HepG2 (cell line): Measurements from ENCODE around the gene IKZF4. TPM values are rescaled to one million over a fixed set of nuclear protein-coding genes. Genes with fewer than 3 reads are reported as not detected.

ENCODE experiments used
- ATAC-seq: fragments of 200-7000 bp; cut with Tn5 transposase; 3 replicates; pipeline ENCODE4 v1.9.1; 2020; ENCODE audit warnings: mild to moderate bottlenecking, moderate library complexity
- BruUV-seq: library from RNA; stranded (reverse); fragments of 400-500 nt; replicated peaks from 2 replicates; lab custom pipeline; 2021; lab: Mats Ljungman, UMichigan
- CTCF ChIA-PET: fragments of 300-600 bp; formaldehyde crosslinking; extraction: SDS; loops from one replicate; lab custom pipeline; 2021; ENCODE audit warnings: low total read pairs, inconsistent platforms, low intra/inter-chr PET ratio; lab: Yijun Ruan, JAX
- POLR2A ChIA-PET: fragments of 350-600 bp; sonication (Branson Sonifier 250); formaldehyde crosslinking; loops from one replicate; lab custom pipeline; 2020; ENCODE audit warnings: antibody characterized with exemption, inconsistent platforms; lab: Yijun Ruan, JAX
- DNase-seq: peaks from one replicate; pipeline ENCODE4 v3.0.0-alpha.2; 2015; ENCODE audit warnings: low spot score
- FAIRE-seq: peaks from 3 replicates; lab custom pipeline; 2011; peaks lifted over from hg19 to GRCh38; lab: Jason Lieb, UNC
- H2AFZ ChIP-seq: one replicate; pipeline ENCODE4 v1.6.1; 2011; ENCODE audit warnings: low read length, inconsistent platforms
- H3K27ac ChIP-seq: fragments of 300-600 bp; 3 replicates; pipeline ENCODE4 v1.8.0; 2011; ENCODE audit warnings: mixed run types, mild to moderate bottlenecking, mixed read lengths, low read length, inconsistent platforms; ENCODE audit not compliant: insufficient read depth; ENCODE audit errors: extremely low read length
- H3K27me3 ChIP-seq, 2 experiments: fragments of 200-600 bp in 1 of 2; 2 replicates in 1 of 2; 3 replicates in 1 of 2; pipeline versions ENCODE4 v1.6.0 to v1.8.0; 2011; ENCODE audit warnings: low read length in 2 of 2, mild to moderate bottlenecking in 2 of 2, moderate library complexity in 2 of 2, inconsistent platforms in 1 of 2; ENCODE audit not compliant: insufficient read depth in 2 of 2, control insufficient read depth in 1 of 2
- H3K36me3 ChIP-seq, 2 experiments: fragments of 200-600 bp in 1 of 2; replicated peaks in 1 of 2; 2 replicates in 1 of 2; 3 replicates in 1 of 2; pipeline versions ENCODE4 v1.5.1 to v1.8.0; 2011; ENCODE audit warnings: low read length in 2 of 2, inconsistent platforms in 1 of 2; ENCODE audit not compliant: insufficient read depth in 2 of 2, control insufficient read depth in 1 of 2
- H3K4me1 ChIP-seq: 2 replicates; pipeline ENCODE4 v1.5.1; 2012; ENCODE audit warnings: low read length, inconsistent platforms; ENCODE audit not compliant: insufficient read depth
- H3K4me2 ChIP-seq: 2 replicates; pipeline ENCODE4 v1.6.0; 2011; ENCODE audit warnings: low read depth, low read length, inconsistent platforms
- H3K4me3 ChIP-seq, 3 experiments: fragments of 200-600 bp in 1 of 3; sonication (generic), shearing (Covaris generic) in 1 of 3; replicated peaks in 1 of 3; 2 replicates each; pipeline ENCODE4 v1.5.1; 2011 to 2016; ENCODE audit warnings: low read length in 3 of 3, inconsistent platforms in 2 of 3, low read depth in 2 of 3, mild to moderate bottlenecking in 2 of 3, control low read depth in 1 of 3, mixed read lengths in 1 of 3; ENCODE audit not compliant: insufficient read depth in 1 of 3
- H3K79me2 ChIP-seq: one replicate; pipeline ENCODE4 v1.6.1; 2011; ENCODE audit warnings: low read length, inconsistent platforms; ENCODE audit not compliant: insufficient read depth
- H3K9ac ChIP-seq: 2 replicates; pipeline ENCODE4 v1.6.0; 2011; ENCODE audit warnings: mild to moderate bottlenecking, low read depth, low read length, inconsistent platforms; ENCODE audit not compliant: insufficient read depth
- H3K9me3 ChIP-seq: 2 replicates; pipeline ENCODE4 v1.5.1; 2012; ENCODE audit warnings: mild to moderate bottlenecking, low read length
- H4K20me1 ChIP-seq: 2 replicates; pipeline ENCODE4 v1.6.0; 2011; ENCODE audit warnings: inconsistent platforms, mild to moderate bottlenecking, low read length, moderate library complexity; ENCODE audit not compliant: insufficient read depth
- IKZF1 ChIP-seq: fragments of 450-650 bp; IDR thresholded peaks from 2 replicates; pipeline ENCODE4 v1.7.1; 2016
- MAFF ChIP-seq: IDR thresholded peaks from 2 replicates; pipeline ENCODE4 v1.6.1; 2011; ENCODE audit warnings: low read depth, low read length, improper control_type of control experiment
- MAFK ChIP-seq, 2 experiments: IDR thresholded peaks in 1 of 2; conservative IDR thresholded peaks in 1 of 2; 2 replicates each; pipeline ENCODE4 v1.6.1; 2011; ENCODE audit warnings: improper control_type of control experiment in 2 of 2, low read length in 2 of 2
- ZNF121 ChIP-seq: sonication (generic); formaldehyde crosslinking; IDR thresholded peaks from 2 replicates; pipeline ENCODE4 v1.5.0; 2020; ENCODE audit warnings: mild to moderate bottlenecking, missing genetic modification reagents
- ZNF326 ChIP-seq: sonication (generic); formaldehyde crosslinking; IDR thresholded peaks from 2 replicates; pipeline ENCODE4 v1.4.0; 2020; ENCODE audit warnings: missing genetic modification reagents, borderline replicate concordance
- ZSCAN22 ChIP-seq: sonication (generic); formaldehyde crosslinking; IDR thresholded peaks from 2 replicates; pipeline ENCODE4 v1.4.0; 2020; ENCODE audit warnings: mild to moderate bottlenecking, missing genetic modification reagents
- WGBS: methylation state at CpG from one replicate; pipeline ENCODE4 v1.1.6; 2017; ENCODE audit warnings: low lambda C conversion rate; 5-methylcytosine and 5-hydroxymethylcytosine counted together
- in situ Hi-C: cut with HindIII; loops from 2 replicates; pipeline ENCODE4 v1.10.0; 2017; ENCODE audit warnings: low pct_unique_long_range_greater_than_20kb; ENCODE audit not compliant: extremely low pct_ligation_motif_present
- intact Hi-C: fragments of 100-400 bp; cut with micrococcal nuclease; formaldehyde crosslinking; loops from one replicate; pipeline ENCODE4 v1.10.0; 2022; ENCODE audit not compliant: unreplicated experiment
- polyA plus RNA-seq, 8 experiments: library from polyadenylated mRNA; depleted of rRNA in 3 of 8; stranded (reverse) in 7 of 8; unstranded in 1 of 8; fragments of >200 nt; fragmentation: Illumina TruSeq in 4 of 8; extraction: Trizol in 4 of 8; gene quantifications; 2 replicates each; pipeline versions ENCODE4 v1.2.1 to v1.2.3, GENCODE V29; 2011 to 2016; ENCODE audit warnings: low read depth in 4 of 8, missing spikeins in 1 of 8, mixed read lengths in 1 of 8; ENCODE audit not compliant: insufficient read depth in 1 of 8
- total RNA-seq, 5 experiments: library from RNA; depleted of rRNA; stranded (reverse); fragments of >200 nt; fragmentation: Illumina TruSeq; extraction: Trizol; gene quantifications; 2 replicates each; pipeline ENCODE4 v1.2.3, GENCODE V29; 2016; ENCODE audit warnings: low read depth in 1 of 5
- TF ChIP-seq, protein P1 (sequence below): IDR thresholded peaks from 2 replicates; pipeline ENCODE4 v1.6.1; 2016; ENCODE audit warnings: low read depth, borderline replicate concordance

IKZF4 gene
- total and polyA plus RNA-seq, 2 of the 13 experiments (the other 11 are each of a cell fraction or from before 2014, with no cell fraction given), result 0.58 to 2.2 TPM

DNA sequence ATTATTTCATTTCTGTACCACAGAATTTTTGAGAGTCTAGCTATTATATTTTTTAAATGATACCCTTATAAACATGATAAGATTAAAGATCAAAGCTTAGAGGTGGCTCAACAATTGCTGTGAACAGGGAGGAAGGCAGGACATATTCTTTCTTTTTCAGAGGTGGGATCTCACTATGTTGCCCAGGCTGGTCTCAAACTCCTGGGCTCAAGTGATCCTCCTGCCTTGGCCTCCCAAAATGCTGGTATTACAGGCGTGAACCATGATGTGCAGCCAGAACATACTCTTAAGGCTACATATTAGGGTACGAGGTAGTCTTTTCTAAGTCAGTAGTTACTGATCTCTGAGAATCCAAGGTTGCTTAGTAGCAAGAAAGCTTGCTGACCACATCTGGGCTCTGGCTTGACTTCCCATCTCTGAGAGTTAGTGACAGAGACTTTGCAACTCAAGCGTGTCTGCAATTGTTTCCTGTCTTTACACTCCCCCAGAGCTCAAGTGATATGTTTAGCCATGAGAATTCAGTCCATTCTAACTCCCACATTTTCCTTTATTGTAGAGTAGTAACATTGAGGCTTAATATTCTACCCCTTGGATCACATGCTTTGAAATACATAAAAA lies 38.4 kb upstream of the IKZF4 start:
- 94% methylated on average over 3 of the region's 3 CpGs for WGBS
- Histone ChIP-seq H3K9ac (no peak overlapping the region), H3K4me1 (no peaks in the 10 kb centered on the region), H3K4me3 (no peak overlapping the region), H3K79me2 (peaks cover 8% of the 10 kb centered on the region), H2AFZ (no peak overlapping the region), H3K27me3 (no peaks in the 10 kb centered on the region), H4K20me1 (no peaks in the 10 kb centered on the region), H3K36me3 (peaks cover 0 to 21% of the 10 kb centered on the region in 2 experiments; a peak in 4 of 5 replicates), H3K27ac (no peak overlapping the region), H3K4me2 (no peak overlapping the region), H3K9me3 (no peaks in the 10 kb centered on the region)
- FAIRE-seq (no peak), DNase-seq (no peak), ATAC-seq (no peak)
- in situ Hi-C loops (no loop called here), intact Hi-C loops (no loop called here)
- POLR2A ChIA-PET, result interaction anchor here (0.9 to 5.6 kb wide), 2 partner anchors 8 to 13 kb away, joined by 4 to 45 read pairs; partner anchors contain the start of gene RAB5B
- no TSS peak for BruUV-seq
- CTCF ChIA-PET, result no interaction called here
- TF ChIP-seq, protein P1, sequence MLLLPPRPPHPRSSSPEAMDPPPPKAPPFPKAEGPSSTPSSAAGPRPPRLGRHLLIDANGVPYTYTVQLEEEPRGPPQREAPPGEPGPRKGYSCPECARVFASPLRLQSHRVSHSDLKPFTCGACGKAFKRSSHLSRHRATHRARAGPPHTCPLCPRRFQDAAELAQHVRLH (CRISPR knock-in tag), result no peak
- TF ChIP-seq ZNF326 (CRISPR knock-in tag), result no peak
- peak; percentile 64 for TF ChIP-seq ZNF121 (CRISPR knock-in tag)

DNA sequence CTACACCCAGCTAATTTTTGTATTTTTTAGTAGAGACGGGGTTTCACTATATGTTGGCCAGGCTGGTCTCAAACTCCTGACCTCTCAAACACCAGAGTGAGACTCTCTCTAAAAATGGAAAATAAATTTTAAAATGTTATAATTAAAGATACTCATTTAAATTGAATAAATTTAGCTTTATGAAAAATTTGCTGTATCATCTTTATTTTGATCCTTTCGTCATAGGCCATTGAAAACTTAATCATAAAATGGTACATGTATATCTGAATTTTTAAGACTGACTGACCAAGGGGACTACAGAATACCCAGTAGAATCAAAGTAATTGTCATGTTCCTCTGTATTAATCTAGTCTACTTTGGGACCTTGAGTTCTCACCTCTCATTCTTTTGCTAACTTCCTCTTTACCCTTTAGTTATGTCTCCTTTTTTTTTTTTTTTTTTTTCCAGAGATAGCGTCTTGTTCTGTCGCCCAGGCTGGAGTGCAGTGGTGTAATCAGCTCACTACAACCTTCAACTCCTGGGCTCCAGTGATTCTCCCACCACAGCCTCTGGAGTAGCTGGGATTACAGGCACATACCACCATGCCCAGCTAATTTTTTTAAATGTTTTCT lies 37.5 kb upstream of the IKZF4 start:
- TF ChIP-seq MAFF (peak; percentile 64; the same call in 1 of the 2 replicates), MAFK (conservative IDR thresholded peaks at IDR 0.05 in 1 of 2, IDR thresholded peaks at IDR 0.05 in 1 of 2; ENCODE audit: low read length in 2 of 2) (peak in 1 of 2 experiments; percentile 81; a peak in 3 of 4 replicates), IKZF1 (no peak), ZSCAN22 (CRISPR knock-in tag) (no peak)
- Histone ChIP-seq H3K36me3 (peaks cover 1 to 21% of the 10 kb centered on the region in 2 experiments; a peak in 4 of 5 replicates), H3K27me3 (no peaks in the 10 kb centered on the region), H2AFZ (no peak overlapping the region), H3K4me2 (no peak overlapping the region), H3K4me3 (no peak overlapping the region), H3K27ac (no peak overlapping the region), H3K9me3 (no peaks in the 10 kb centered on the region), H3K9ac (no peak overlapping the region), H4K20me1 (no peaks in the 10 kb centered on the region), H3K79me2 (peaks cover 2% of the 10 kb centered on the region), H3K4me1 (no peaks in the 10 kb centered on the region)
- intact Hi-C loops (no loop called here), in situ Hi-C loops (no loop called here)
- no peak for DNase-seq
- no peak for FAIRE-seq
- ATAC-seq, result no peak
- CTCF ChIA-PET, result no interaction called here
- BruUV-seq, result no TSS peak
- POLR2A ChIA-PET, result interaction anchor here (0.9 to 5.6 kb wide), 2 partner anchors 9 to 12 kb away, joined by 4 to 45 read pairs; partner anchors contain the start of gene RAB5B
- 96% methylated on average over 4 of the region's 4 CpGs for WGBS
